Esophagus squamous epithelium (tissue), 5 donors: Measurements from ENCODE around the gene RAB8B. TPM values are rescaled to one million over a fixed set of nuclear protein-coding genes. Genes with fewer than 3 reads are reported as not detected.
"Not testable (repeated sequence)": the region's sequence is repeated elsewhere in the genome, so short reads cannot be mapped to it uniquely, and the experiment has no call there.

ENCODE experiments used
- DNase-seq: peaks from one replicate; lab custom pipeline; 2025; lab: John Stamatoyannopoulos, UW
- H3K27ac ChIP-seq, 4 donors: fragments of 200-600 bp; sonication (generic); one replicate each; pipeline ENCODE4 v1.5.1; 2016 to 2019; ENCODE audit warnings: mild to moderate bottlenecking in 1 of 4
- H3K27me3 ChIP-seq, 4 donors: fragments of 200-600 bp; sonication (generic); 1 replicate in 3 of 4; 2 replicates in 1 of 4; pipeline versions ENCODE4 v1.5.1 to v1.6.0; 2017 to 2021; ENCODE audit warnings: antibody characterized with exemption in 1 of 4
- H3K36me3 ChIP-seq, 3 donors: fragments of 200-600 bp; sonication (generic); one replicate each; pipeline ENCODE4 v1.5.1; 2016 to 2019
- H3K4me1 ChIP-seq, 3 donors: fragments of 200-600 bp; sonication (generic); one replicate each; pipeline ENCODE4 v1.5.1; 2017 to 2019
- H3K4me3 ChIP-seq, 4 donors: fragments of 200-600 bp; sonication (generic); 1 replicate in 3 of 4; 2 replicates in 1 of 4; pipeline ENCODE4 v1.5.1; 2016 to 2019; ENCODE audit warnings: mild to moderate bottlenecking in 2 of 4, moderate library complexity in 1 of 4
- H3K9me3 ChIP-seq, 3 donors: fragments of 200-600 bp; sonication (generic); one replicate each; pipeline ENCODE4 v1.5.1; 2016 to 2019
- POLR2A ChIP-seq, 4 donors: fragments of 450-650 bp; IDR thresholded peaks; one replicate each; pipeline ENCODE4 v1.6.1; 2017; ENCODE audit warnings: antibody characterized with exemption in 4 of 4, mild to moderate bottlenecking in 4 of 4, moderate library complexity in 3 of 4
- WGBS, 2 donors: methylation state at CpG; one replicate each; pipeline ENCODE4 v1.1.5; 2018; 5-methylcytosine and 5-hydroxymethylcytosine counted together
- intact Hi-C: fragments of 100-400 bp; cut with DNase I; formaldehyde crosslinking; loops from one replicate; pipeline ENCODE4 v1.15.0; 2022
- total RNA-seq, 4 donors: library from RNA; depleted of rRNA; stranded (reverse); fragments of >200 nt; gene quantifications; one replicate each; pipeline ENCODE4 v1.1.0, GENCODE V29; 2016
- TF ChIP-seq, protein P1 (sequence below), 6 experiments: fragments of 450-650 bp in 4 of 6; fragments of 200-600 bp in 2 of 6; sonication (generic) in 2 of 6; IDR thresholded peaks; one replicate each; pipeline ENCODE4 v1.5.1; 2016 to 2019; ENCODE audit warnings: antibody characterized with exemption in 6 of 6, mild to moderate bottlenecking in 4 of 6, moderate library complexity in 4 of 6
- donor health status: DM: yes; HTN: yes; CAD: no.

RAB8B gene
- total RNA-seq, 4 donors from 2014 or later, result 3.1 to 22.7 (median 10.0) TPM

DNA sequence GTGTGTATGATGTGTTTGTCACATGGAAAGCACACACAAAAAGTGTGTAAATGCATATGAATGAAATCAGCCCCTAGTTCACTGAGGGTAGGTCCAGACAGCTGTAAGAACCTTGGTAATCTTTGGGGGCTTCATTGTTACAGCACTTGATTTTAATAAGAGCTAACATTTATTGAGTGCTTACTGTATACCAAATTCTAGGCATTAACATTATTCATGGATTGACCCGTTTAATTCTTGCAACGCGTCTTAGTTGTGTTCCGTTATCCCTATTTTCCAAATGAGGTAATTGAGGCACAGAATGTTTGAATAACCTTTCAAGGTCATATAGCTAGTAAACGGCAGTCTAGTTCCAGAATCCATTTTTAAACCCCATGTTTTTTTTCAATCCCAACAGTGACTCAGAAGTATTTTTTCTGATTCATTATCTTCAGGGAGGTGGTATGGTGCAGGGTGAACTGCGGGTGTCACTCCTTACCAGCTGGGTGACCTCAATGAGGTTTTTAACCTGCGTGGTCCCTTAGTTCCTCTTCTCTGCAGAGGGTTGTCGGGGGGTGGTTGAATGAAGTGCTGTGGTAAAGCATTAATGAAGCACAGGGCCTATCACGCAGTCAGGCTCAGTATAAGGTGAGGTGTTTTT, 14.2 kb downstream of the RAB8B start:
- no peak for DNase-seq
- intact Hi-C loops, result no loop called here
- WGBS, 2 donors, result 77 to 79% methylated on average over 9 of the region's 9 CpGs
- H3K4me3 ChIP-seq, result no peak overlapping the region
- no peaks in the 10 kb centered on the region for H3K36me3 ChIP-seq
- H3K9me3 ChIP-seq, result no peaks in the 10 kb centered on the region
- no peak overlapping the region for H3K27ac ChIP-seq
- TF ChIP-seq, protein P1, sequence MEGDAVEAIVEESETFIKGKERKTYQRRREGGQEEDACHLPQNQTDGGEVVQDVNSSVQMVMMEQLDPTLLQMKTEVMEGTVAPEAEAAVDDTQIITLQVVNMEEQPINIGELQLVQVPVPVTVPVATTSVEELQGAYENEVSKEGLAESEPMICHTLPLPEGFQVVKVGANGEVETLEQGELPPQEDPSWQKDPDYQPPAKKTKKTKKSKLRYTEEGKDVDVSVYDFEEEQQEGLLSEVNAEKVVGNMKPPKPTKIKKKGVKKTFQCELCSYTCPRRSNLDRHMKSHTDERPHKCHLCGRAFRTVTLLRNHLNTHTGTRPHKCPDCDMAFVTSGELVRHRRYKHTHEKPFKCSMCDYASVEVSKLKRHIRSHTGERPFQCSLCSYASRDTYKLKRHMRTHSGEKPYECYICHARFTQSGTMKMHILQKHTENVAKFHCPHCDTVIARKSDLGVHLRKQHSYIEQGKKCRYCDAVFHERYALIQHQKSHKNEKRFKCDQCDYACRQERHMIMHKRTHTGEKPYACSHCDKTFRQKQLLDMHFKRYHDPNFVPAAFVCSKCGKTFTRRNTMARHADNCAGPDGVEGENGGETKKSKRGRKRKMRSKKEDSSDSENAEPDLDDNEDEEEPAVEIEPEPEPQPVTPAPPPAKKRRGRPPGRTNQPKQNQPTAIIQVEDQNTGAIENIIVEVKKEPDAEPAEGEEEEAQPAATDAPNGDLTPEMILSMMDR (IDR thresholded peaks at IDR 0.05), result no peak
- no peak for TF ChIP-seq POLR2A (IDR thresholded peaks at IDR 0.05)
- no peaks in the 10 kb centered on the region for H3K27me3 ChIP-seq
- peaks cover 0 to 35% (median 0%) of the 10 kb centered on the region in 3 donors for H3K4me1 ChIP-seq

DNA sequence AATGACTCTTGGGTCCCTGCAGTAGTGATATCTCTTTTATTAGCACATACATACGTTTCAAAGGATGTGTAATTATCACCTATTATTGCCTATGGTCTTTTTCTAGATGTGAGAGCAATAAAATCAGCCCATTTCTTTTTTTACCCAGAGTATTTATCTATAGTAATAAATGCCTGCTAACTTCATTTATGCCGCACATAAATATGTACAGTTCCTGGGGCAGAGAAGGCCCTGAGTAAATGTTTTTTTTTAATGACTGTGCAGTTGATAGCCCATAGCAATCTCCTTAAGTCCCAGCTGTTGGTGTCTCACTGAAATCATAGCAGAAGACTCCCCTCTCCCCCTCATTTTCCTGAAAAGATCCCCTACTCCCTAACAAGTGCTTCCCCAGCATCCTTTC, 16.7 kb downstream of the RAB8B start:
- WGBS, 2 donors, result 86 to 88% methylated on average over 2 of the region's 2 CpGs
- intact Hi-C loops, result no loop called here
- Histone ChIP-seq H3K36me3 (no peaks in the 10 kb centered on the region), H3K27me3 (no peaks in the 10 kb centered on the region), H3K27ac (no peak overlapping the region), H3K4me1 (peaks cover 0 to 48% (median 8%) of the 10 kb centered on the region in 3 donors), H3K4me3 (no peak overlapping the region), H3K9me3 (no peaks in the 10 kb centered on the region)
- no peak for DNase-seq
- TF ChIP-seq POLR2A (IDR thresholded peaks at IDR 0.05), result no peak
- TF ChIP-seq, protein P1 (IDR thresholded peaks at IDR 0.05), result no peak

DNA sequence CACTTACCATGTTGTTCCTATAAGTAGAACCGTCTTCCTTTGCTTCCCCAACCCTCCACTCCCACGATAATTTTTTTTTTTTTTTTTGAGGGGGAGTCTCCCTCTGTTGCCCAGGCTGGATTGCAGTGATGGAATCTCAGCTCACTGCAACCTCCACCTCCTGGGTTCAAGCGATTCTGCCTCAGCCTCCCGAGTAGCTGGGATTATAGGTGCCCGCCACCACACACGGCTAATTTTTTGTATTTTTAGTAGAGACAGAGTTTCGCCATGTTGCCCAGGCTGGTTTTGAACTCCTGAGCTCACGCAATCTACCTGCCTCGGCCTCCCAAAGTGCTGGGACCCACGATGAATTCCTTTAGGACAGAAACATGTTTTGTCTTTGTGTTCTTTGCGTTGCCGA, 19.4 kb downstream of the RAB8B start:
- H3K4me3 ChIP-seq, DNase-seq, H3K27ac ChIP-seq, H3K27me3 ChIP-seq, H3K36me3 ChIP-seq, intact Hi-C loops, H3K9me3 ChIP-seq: not testable (repeated sequence)
- WGBS, 2 donors, result 90 to 97% methylated on average over 8 to 12 of the region's 12 CpGs
- peaks cover 0 to 51% (median 25%) of the 10 kb centered on the region in 3 donors for H3K4me1 ChIP-seq

DNA sequence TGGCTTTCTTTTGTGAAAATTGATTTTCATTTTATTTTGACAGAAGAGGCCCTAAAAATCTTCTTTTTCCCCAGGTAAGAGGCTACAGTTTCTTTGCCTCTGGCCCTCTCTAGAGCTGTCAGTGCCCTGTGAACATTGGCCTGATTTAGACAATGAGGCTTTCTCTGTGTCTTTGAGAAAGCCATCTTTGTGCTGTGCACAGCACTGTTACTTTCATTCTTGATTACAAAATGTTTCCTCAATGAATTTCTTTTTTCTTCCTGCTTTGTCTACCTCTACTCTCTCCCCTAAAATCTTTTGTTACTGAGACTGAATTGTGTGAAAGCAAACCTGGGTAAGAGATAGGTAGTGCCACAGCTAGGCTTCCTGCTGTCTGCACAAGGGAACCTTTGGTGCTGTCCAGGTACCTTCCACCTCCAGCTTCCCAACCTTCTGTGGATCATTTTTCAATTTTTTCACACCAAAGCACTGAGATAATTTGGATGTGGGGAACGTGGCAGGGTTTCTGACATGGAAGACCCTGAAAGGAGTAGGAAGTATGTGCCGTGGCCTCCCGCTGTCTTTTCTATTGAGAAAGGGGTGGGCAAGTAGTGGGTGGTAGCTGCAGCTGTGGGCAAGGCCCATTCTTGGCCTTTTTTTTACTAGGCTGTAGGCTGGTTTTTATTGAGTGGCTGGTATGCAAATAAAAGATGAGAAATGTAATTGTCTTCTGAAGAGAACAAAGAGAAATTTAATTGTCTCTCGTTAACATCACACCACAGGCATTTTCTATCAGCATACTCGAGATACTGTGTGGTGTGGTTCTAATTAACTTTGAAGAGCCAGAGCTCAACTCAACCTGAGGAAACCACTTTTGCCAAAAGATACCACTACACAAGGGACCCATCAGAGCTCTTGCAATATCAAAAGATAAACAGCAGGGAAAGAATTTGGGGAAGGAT, 21.0 kb downstream of the RAB8B start:
- Histone ChIP-seq H3K27ac (peak overlapping the region in 1 of 4 donors; percentile 10), H3K36me3 (no peaks in the 10 kb centered on the region), H3K27me3 (no peaks in the 10 kb centered on the region), H3K9me3 (no peaks in the 10 kb centered on the region), H3K4me3 (no peak overlapping the region), H3K4me1 (peaks cover 0 to 48% (median 27%) of the 10 kb centered on the region in 3 donors)
- intact Hi-C loops, result no loop called here
- 53 to 77% methylated on average over 5 of the region's 5 CpGs for WGBS, 2 donors
- TF ChIP-seq, protein P1 (IDR thresholded peaks at IDR 0.05), result no peak
- no peak for TF ChIP-seq POLR2A (IDR thresholded peaks at IDR 0.05)
- no peak for DNase-seq

DNA sequence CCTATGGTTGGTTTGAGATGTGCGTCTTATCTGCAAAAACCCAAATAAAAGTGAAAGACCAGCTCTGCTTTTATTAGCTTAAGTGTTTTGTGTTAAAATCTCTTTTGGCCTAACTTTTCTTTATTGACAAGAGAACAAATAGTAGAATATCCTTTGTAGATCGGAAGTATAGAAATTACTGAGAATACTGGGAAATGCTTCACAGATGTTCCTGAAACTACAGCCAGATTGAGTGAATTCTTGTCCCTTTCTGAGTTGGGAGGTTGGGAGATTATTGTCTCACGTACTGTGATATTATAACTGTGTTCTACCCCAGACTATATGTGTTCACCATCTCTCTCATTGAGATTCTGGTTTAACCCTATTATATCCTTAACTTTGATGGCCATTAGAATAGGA, 21.7 kb downstream of the RAB8B start:
- intact Hi-C loops, result no loop called here
- no peak for DNase-seq
- H3K27me3 ChIP-seq, result no peaks in the 10 kb centered on the region
- TF ChIP-seq, protein P1 (IDR thresholded peaks at IDR 0.05), result no peak
- TF ChIP-seq POLR2A (IDR thresholded peaks at IDR 0.05), result no peak
- peaks cover 0 to 48% (median 27%) of the 10 kb centered on the region in 3 donors for H3K4me1 ChIP-seq
- 52 to 78% methylated on average over 3 of the region's 3 CpGs for WGBS, 2 donors
- H3K9me3 ChIP-seq, result no peaks in the 10 kb centered on the region
- H3K36me3 ChIP-seq, result no peaks in the 10 kb centered on the region
- H3K27ac ChIP-seq, result peak overlapping the region in 1 of 4 donors; percentile 72
- H3K4me3 ChIP-seq, result no peak overlapping the region
